Heart right ventricle (tissue), 16 donors: ENCODE results near the gene SLC15A4. TPM values are rescaled to one million over a fixed set of nuclear protein-coding genes. Genes with fewer than 3 reads are reported as not detected.
"Not testable (repeated sequence)": the region's sequence is repeated elsewhere in the genome, so short reads cannot be mapped to it uniquely, and the experiment has no call there.

Source experiments
- ATAC-seq, 8 donors: fragments of 200-7000 bp; cut with Tn5 transposase; one replicate each; pipeline ENCODE4 v1.9.1; 2020; ENCODE audit warnings: mild to moderate bottlenecking in 8 of 8, moderate library complexity in 8 of 8, moderate number of reproducible peaks in 1 of 8
- DNase-seq, 2 donors: peaks; one replicate each; pipeline ENCODE4 v3.0.0-alpha.2; 2020
- H3K27ac ChIP-seq, 10 donors: fragments of 200-600 bp; sonication (generic) in 2 of 10; one replicate each; pipeline versions ENCODE4 v1.5.0 to v1.8.0; 2020 to 2022; ENCODE audit warnings: mild to moderate bottlenecking in 3 of 10
- H3K27me3 ChIP-seq, 7 donors: fragments of 200-600 bp; one replicate each; pipeline ENCODE4 v1.8.0; 2021 to 2022; ENCODE audit warnings: mild to moderate bottlenecking in 2 of 7
- H3K36me3 ChIP-seq, 9 donors: fragments of 200-600 bp; sonication (generic) in 1 of 9; one replicate each; pipeline versions ENCODE4 v1.5.0 to v1.8.0; 2020 to 2022; ENCODE audit warnings: mild to moderate bottlenecking in 2 of 9
- H3K4me1 ChIP-seq, 9 donors: fragments of 200-600 bp; sonication (generic) in 1 of 9; one replicate each; pipeline versions ENCODE4 v1.5.0 to v1.8.0; 2020 to 2022; ENCODE audit warnings: mild to moderate bottlenecking in 4 of 9
- H3K4me3 ChIP-seq, 10 donors: fragments of 200-600 bp; sonication (generic) in 2 of 10; one replicate each; pipeline versions ENCODE4 v1.5.0 to v1.8.0; 2020 to 2022; ENCODE audit warnings: mild to moderate bottlenecking in 7 of 10, moderate library complexity in 2 of 10
- H3K9me3 ChIP-seq, 11 donors: fragments of 200-600 bp in 10 of 11; sonication (generic) in 2 of 11; one replicate each; pipeline versions ENCODE4 v1.5.0 to v1.8.0; 2013 to 2022; ENCODE audit warnings: mild to moderate bottlenecking in 2 of 11, control low read depth in 1 of 11, moderate library complexity in 1 of 11
- WGBS, 2 donors: extraction: QIAGEN DNeasy Blood & Tissue Kit; methylation state at CpG; one replicate each; pipeline ENCODE4 v1.1.7; 2013; ENCODE audit warnings: inconsistent platforms in 1 of 2; 5-methylcytosine and 5-hydroxymethylcytosine counted together
- intact Hi-C, 10 donors: fragments of 100-400 bp; cut with DNase I; formaldehyde crosslinking; loops; one replicate each; pipeline versions ENCODE4 v1.11.1 to v1.14.2; 2022
- polyA plus RNA-seq, 2 donors: library from polyadenylated mRNA; stranded (reverse); fragments of 200-250 nt; gene quantifications; one replicate each; pipeline ENCODE4 v1.2.3, GENCODE V29; 2013
- total RNA-seq, 10 donors: library from RNA; stranded (reverse); fragmentation: NEBNext Ultra II Directional in 3 of 10; extraction: Animal tissue kit (Norgen Biotek cat#: 25700) in 3 of 10; gene quantifications; one replicate each; pipeline versions ENCODE4 v1.2.1 to v1.2.4, GENCODE V29; 2021 to 2023
- TF ChIP-seq, protein P1 (sequence below), 9 donors: fragments of 200-600 bp; sonication (generic) in 2 of 9; IDR thresholded peaks; one replicate each; pipeline versions ENCODE4 v1.5.0 to v1.8.0; 2021 to 2022; ENCODE audit warnings: antibody characterized with exemption in 9 of 9, mild to moderate bottlenecking in 5 of 9, moderate library complexity in 1 of 9
- donor health status: Arrhythmogenic right ventricular cardiomyopathy.
- donor health status: ischemic (EF 13 %, LVEDD 7.1; RV severe dilation, severe dysfunction).
- donor health status: healthy with polysubstance abuse.
- donor health status: DM: no; HTN: yes; CAD: no.
- donor health status: DM: no; HTN: no; CAD: no.
- donor health status: ischemic (EF 25% LVEDD 6.9; RV normal size, moderate dysfunction).
- donor health status: ischemic (EF 25% LVEDD 5.7; RV mildly dilated, moderate dysfunction).
- donor health status: healthy.
- donor health status: DM: yes; HTN: yes; CAD: no.
- donor health status: Ischemic cardiomyopathy.
- donor health status: ischemic (EF 35%, LVEDD 5.7; RV mildly dilated, moderate dysfunction).
- donor health status: nonischemic (EF 11% LVEDD 7.7; RV severe dilation, severe dysfunction).
- donor health status: DM: yes; HTN: yes; CAD: no.
- donor health status: PGD.
- donor health status: ischemic (EF 29% LVEDD 5.4; RV normal size, mild dysfunction).
- donor health status: nonischemic (EF 23%, LVEDD 6.1; RV moderate dilation, normal function).

The SLC15A4 gene
- total and polyA plus RNA-seq, 12 donors, result 14.3 to 23.7 (median 15.5) TPM

GRCh38 chr12:128806573-128806972 is 17.2 kb downstream of the SLC15A4 start:
- WGBS, 2 donors, result 84 to 85% methylated on average over 9 of the region's 9 CpGs
- ATAC-seq (no peak), DNase-seq (no peak)
- no peaks in the 10 kb centered on the region for H3K27me3 ChIP-seq
- peaks cover 0 to 75% (median 11%) of the 10 kb centered on the region in 9 donors for H3K36me3 ChIP-seq
- peaks cover 0 to 13% (median 0%) of the 10 kb centered on the region in 11 donors for H3K9me3 ChIP-seq
- no peak overlapping the region for H3K4me3 ChIP-seq
- TF ChIP-seq, protein P1, sequence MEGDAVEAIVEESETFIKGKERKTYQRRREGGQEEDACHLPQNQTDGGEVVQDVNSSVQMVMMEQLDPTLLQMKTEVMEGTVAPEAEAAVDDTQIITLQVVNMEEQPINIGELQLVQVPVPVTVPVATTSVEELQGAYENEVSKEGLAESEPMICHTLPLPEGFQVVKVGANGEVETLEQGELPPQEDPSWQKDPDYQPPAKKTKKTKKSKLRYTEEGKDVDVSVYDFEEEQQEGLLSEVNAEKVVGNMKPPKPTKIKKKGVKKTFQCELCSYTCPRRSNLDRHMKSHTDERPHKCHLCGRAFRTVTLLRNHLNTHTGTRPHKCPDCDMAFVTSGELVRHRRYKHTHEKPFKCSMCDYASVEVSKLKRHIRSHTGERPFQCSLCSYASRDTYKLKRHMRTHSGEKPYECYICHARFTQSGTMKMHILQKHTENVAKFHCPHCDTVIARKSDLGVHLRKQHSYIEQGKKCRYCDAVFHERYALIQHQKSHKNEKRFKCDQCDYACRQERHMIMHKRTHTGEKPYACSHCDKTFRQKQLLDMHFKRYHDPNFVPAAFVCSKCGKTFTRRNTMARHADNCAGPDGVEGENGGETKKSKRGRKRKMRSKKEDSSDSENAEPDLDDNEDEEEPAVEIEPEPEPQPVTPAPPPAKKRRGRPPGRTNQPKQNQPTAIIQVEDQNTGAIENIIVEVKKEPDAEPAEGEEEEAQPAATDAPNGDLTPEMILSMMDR (IDR thresholded peaks at IDR 0.05), result no peak
- intact Hi-C loops, result no loop called here
- H3K27ac ChIP-seq, result no peak overlapping the region
- H3K4me1 ChIP-seq, result peaks cover 2 to 53% (median 37%) of the 10 kb centered on the region in 9 donors

GRCh38 chr12:128805406-128805805 is 18.4 kb downstream of the SLC15A4 start:
- Histone ChIP-seq H3K36me3 (peaks cover 0 to 84% (median 15%) of the 10 kb centered on the region in 9 donors), H3K4me1 (peaks cover 0 to 49% (median 25%) of the 10 kb centered on the region in 9 donors)
- 84 to 90% methylated on average over 5 of the region's 5 CpGs for WGBS, 2 donors

DNA sequence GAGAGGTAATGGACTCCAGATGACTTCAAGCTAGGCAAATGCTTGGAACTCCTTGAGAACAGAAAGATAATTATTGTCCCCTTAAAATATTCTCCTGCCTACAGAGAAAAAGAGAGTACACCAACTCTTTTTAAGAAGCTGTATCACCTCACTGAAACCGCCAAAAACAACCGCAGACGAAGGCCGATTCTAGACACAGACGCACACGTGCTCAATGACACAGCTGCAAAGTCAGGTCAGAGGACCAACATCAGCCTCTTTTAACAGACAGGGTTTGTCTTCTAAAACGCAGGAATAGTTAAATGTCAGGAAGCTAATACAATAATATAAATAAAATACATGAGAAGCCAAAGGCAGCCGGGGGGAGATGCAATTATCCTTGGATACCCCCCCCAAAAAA is 19.0 kb downstream of the SLC15A4 start:
- Histone ChIP-seq H3K36me3 (peaks cover 0 to 90% (median 17%) of the 10 kb centered on the region in 9 donors), H3K9me3 (peaks cover 0 to 13% (median 0%) of the 10 kb centered on the region in 11 donors), H3K4me3 (no peak overlapping the region), H3K27ac (peak overlapping the region in 1 of 10 donors; percentile 31), H3K4me1 (peaks cover 0 to 43% (median 19%) of the 10 kb centered on the region in 9 donors), H3K27me3 (no peaks in the 10 kb centered on the region)
- DNase-seq (no peak), ATAC-seq (no peak)
- intact Hi-C loops, result no loop called here
- TF ChIP-seq, protein P1 (IDR thresholded peaks at IDR 0.05), result no peak
- 97% methylated on average over 8 of the region's 8 CpGs for WGBS, 2 donors

More at GRCh38 chr12:128805406-128805805, 18.4 kb downstream of the SLC15A4 start:
- H3K4me3 ChIP-seq, intact Hi-C loops, H3K27me3 ChIP-seq, H3K27ac ChIP-seq, ATAC-seq, DNase-seq: not testable (repeated sequence)
- peaks cover 0 to 13% (median 0%) of the 10 kb centered on the region in 11 donors for H3K9me3 ChIP-seq

DNA sequence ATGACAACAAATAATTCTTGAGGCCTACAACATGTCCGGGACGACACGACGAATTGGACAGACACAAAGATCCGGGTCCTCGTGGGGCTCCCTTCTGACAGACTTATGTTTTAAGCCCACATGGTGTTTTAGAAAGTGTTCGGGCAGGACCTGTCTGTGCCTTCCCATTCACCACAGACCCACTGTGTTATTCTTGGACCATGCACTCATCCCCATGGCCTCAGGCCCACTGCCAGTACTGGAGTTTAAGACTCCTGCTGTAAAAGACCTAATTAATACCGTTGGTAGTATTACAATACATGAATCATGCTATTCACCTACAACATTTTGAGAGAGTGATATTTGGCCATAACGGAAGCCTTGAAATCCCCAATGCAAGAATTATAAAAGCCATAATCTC is 20.0 kb downstream of the SLC15A4 start:
- H3K4me3 ChIP-seq, result no peak overlapping the region
- H3K27me3 ChIP-seq, result no peaks in the 10 kb centered on the region
- peak overlapping the region in 5 of 10 donors; percentile 9 to 44 (median 33) for H3K27ac ChIP-seq
- peak in 7 of 8 donors; percentile 40 to 82 (median 69) for ATAC-seq
- WGBS, 2 donors, result 79 to 82% methylated on average over 9 of the region's 9 CpGs
- no peak for DNase-seq
- TF ChIP-seq, protein P1 (IDR thresholded peaks at IDR 0.05), result no peak
- H3K36me3 ChIP-seq, result peaks cover 0 to 90% (median 24%) of the 10 kb centered on the region in 9 donors
- peaks cover 0 to 13% (median 0%) of the 10 kb centered on the region in 11 donors for H3K9me3 ChIP-seq
- peaks cover 0 to 33% (median 11%) of the 10 kb centered on the region in 9 donors for H3K4me1 ChIP-seq
- intact Hi-C loops, result no loop called here

DNA sequence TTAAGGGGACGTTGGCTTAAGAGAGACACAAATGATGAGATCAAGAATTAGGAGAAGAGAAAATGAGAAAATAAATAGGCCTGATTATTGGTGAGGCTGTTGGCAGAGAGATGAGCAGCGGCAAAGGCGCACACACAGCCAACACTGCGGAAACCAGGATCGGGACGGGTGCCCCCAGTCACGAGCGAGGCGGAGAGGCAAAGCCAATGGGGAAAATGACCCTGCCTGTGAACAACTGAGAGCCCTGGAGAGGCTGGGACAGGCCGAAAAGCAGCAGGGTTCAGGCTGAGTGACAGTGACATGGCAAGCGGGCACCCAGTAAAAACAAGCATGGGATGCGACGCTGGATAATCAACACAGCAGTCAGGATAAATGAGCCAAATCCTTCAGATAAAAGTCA is 21.0 kb downstream of the SLC15A4 start:
- Histone ChIP-seq H3K36me3 (peaks cover 0 to 90% (median 28%) of the 10 kb centered on the region in 9 donors), H3K27me3 (no peaks in the 10 kb centered on the region), H3K4me3 (no peak overlapping the region), H3K27ac (peak overlapping the region in 3 of 10 donors; percentile 47 to 67 (median 65)), H3K9me3 (peaks cover 0 to 13% (median 0%) of the 10 kb centered on the region in 11 donors), H3K4me1 (peaks cover 0 to 30% (median 12%) of the 10 kb centered on the region in 9 donors)
- TF ChIP-seq, protein P1 (IDR thresholded peaks at IDR 0.05), result no peak
- 87 to 89% methylated on average over 13 of the region's 13 CpGs for WGBS, 2 donors
- ATAC-seq (no peak), DNase-seq (no peak)
- intact Hi-C loops, result no loop called here
